ENCODE measurements around the gene BICD1.

The BICD1 gene

DNA sequence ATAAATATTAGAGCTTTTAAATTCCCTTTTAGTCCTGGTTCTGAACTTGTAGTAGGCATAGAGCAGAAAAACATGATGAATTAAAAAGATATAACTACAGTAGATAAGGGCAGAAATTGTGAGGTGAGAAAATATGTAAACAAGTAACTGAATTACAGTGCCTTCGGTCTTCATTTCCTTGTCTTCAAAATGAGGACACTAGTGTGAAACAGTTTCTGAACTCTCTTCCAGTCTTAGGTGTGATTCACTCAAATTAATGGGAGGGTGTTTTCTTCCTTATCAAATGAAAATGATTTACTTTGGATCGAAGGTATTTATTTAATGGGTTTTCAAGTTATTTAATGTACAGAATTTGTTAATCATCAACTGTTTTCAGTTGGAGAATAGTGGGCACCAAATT lies 294.2 kb downstream of the BICD1 start:
- DNase-seq (ENCODE audit: low spot score) (no peak), ATAC-seq (ENCODE audit: low read depth) (no peak)
- Histone ChIP-seq H3K36me3 (ENCODE audit: low read depth) (peaks cover 18% of the 10 kb centered on the region), H3K9me3 (ENCODE audit: severe bottlenecking) (no peaks in the 10 kb centered on the region), H3K27ac (ENCODE audit: poor library complexity, severe bottlenecking) (peak overlapping the region; percentile 88), H3K27me3 (ENCODE audit: insufficient read depth, poor library complexity, severe bottlenecking) (no peaks in the 10 kb centered on the region), H3K4me1 (ENCODE audit: insufficient read depth, poor library complexity, severe bottlenecking) (peaks cover 15% of the 10 kb centered on the region), H3K4me3 (ENCODE audit: severe bottlenecking) (peak overlapping the region; percentile 90)
- no peak for TF ChIP-seq CTCF (IDR thresholded peaks at IDR 0.05; ENCODE audit: poor library complexity, severe bottlenecking)

DNA sequence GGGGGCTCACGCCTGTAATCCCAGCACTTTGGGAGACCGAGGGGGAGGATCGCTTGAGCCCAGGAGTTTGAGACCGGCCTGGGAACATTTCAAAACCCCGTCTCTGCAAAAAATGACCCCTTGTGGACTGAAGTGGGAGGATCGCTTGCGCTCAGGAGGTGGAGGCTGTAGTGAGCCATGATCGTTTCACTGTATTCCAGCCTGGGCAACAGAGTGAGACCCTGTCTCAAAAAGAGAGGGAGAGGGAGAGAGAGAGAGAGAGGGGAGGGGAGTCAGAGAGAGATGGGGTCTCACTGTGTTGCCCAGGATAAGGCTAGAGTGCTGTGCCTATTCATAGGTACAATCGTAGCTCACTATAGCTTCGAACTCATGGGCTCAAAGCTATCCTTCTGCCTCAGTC lies 295.5 kb downstream of the BICD1 start:
- DNase-seq (ENCODE audit: low spot score) (no peak), ATAC-seq (ENCODE audit: low read depth) (no peak)
- H3K4me3 ChIP-seq (ENCODE audit: severe bottlenecking) = no peak overlapping the region
- no peaks in the 10 kb centered on the region for H3K9me3 ChIP-seq (ENCODE audit: severe bottlenecking)
- H3K27ac ChIP-seq (ENCODE audit: poor library complexity, severe bottlenecking) = no peak overlapping the region
- H3K4me1 ChIP-seq (ENCODE audit: insufficient read depth, poor library complexity, severe bottlenecking) = peaks cover 15% of the 10 kb centered on the region
- no peaks in the 10 kb centered on the region for H3K27me3 ChIP-seq (ENCODE audit: insufficient read depth, poor library complexity, severe bottlenecking)
- H3K36me3 ChIP-seq (ENCODE audit: low read depth) = peaks cover 19% of the 10 kb centered on the region
- TF ChIP-seq CTCF (IDR thresholded peaks at IDR 0.05; ENCODE audit: poor library complexity, severe bottlenecking) = peak; percentile 6

DNA sequence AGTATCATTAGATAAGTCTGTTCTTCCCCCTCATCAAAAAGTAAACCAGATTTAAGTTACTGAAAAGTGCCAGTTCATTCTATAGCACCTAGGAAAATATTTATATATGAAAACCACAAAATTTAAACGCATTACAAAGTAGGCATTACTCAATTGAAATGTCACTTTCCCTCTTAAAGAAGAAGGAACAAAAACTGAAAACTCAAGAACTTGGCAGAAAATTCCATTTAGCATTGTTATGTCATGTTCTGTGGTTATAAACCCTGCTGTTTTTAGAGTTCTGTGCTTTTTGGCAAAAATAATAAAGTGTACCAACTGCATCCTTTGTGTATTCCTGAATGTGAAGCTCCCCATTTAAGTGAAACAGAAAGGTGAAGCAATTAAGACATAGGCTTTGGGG lies 296.3 kb downstream of the BICD1 start:
- H3K4me1 ChIP-seq (ENCODE audit: insufficient read depth, poor library complexity, severe bottlenecking) = peaks cover 15% of the 10 kb centered on the region
- TF ChIP-seq CTCF (IDR thresholded peaks at IDR 0.05; ENCODE audit: poor library complexity, severe bottlenecking) = no peak
- no peaks in the 10 kb centered on the region for H3K27me3 ChIP-seq (ENCODE audit: insufficient read depth, poor library complexity, severe bottlenecking)
- no peak overlapping the region for H3K27ac ChIP-seq (ENCODE audit: poor library complexity, severe bottlenecking)
- H3K36me3 ChIP-seq (ENCODE audit: low read depth) = peaks cover 27% of the 10 kb centered on the region
- ATAC-seq (ENCODE audit: low read depth) (no peak), DNase-seq (ENCODE audit: low spot score) (no peak)
- no peak overlapping the region for H3K4me3 ChIP-seq (ENCODE audit: severe bottlenecking)
- H3K9me3 ChIP-seq (ENCODE audit: severe bottlenecking) = no peaks in the 10 kb centered on the region

- Histone ChIP-seq H3K4me1 (ENCODE audit: insufficient read depth, poor library complexity, severe bottlenecking) (peaks cover 5% of the 10 kb centered on the region), H3K9me3 (ENCODE audit: severe bottlenecking) (no peaks in the 10 kb centered on the region), H3K27ac (ENCODE audit: poor library complexity, severe bottlenecking) (no peak overlapping the region), H3K27me3 (ENCODE audit: insufficient read depth, poor library complexity, severe bottlenecking) (no peaks in the 10 kb centered on the region), H3K4me3 (ENCODE audit: severe bottlenecking) (no peak overlapping the region), H3K36me3 (ENCODE audit: low read depth) (peaks cover 39% of the 10 kb centered on the region)
- no peak for ATAC-seq (ENCODE audit: low read depth)
- TF ChIP-seq CTCF (IDR thresholded peaks at IDR 0.05; ENCODE audit: poor library complexity, severe bottlenecking) = no peak
- no peak for DNase-seq (ENCODE audit: low spot score)
These were observed 301.1 kb downstream of the BICD1 start for GRCh38 chr12:32407795-32408194.

DNA sequence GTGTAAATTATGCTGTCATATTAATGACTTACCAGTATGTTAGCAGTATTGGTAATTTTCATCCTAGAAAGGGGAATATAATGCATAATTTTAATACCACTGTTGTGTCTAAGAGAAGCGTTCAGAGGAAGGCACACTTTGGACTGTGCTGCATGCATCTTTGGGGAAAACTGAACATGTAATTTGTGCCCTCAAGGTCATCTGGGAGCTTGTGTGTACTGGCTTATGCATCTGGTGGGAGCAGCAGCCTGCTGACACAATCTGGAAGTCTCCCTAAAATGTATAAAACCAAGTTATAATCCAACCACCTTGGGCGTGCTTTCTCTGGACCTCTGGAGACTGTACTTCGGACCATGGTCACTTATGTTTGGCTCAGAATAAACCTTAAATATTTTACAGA lies 306.8 kb downstream of the BICD1 start:
- Histone ChIP-seq H3K4me1 (ENCODE audit: insufficient read depth, poor library complexity, severe bottlenecking) (no peaks in the 10 kb centered on the region), H3K4me3 (ENCODE audit: severe bottlenecking) (no peak overlapping the region), H3K27me3 (ENCODE audit: insufficient read depth, poor library complexity, severe bottlenecking) (no peaks in the 10 kb centered on the region), H3K9me3 (ENCODE audit: severe bottlenecking) (no peaks in the 10 kb centered on the region), H3K36me3 (ENCODE audit: low read depth) (peaks cover 30% of the 10 kb centered on the region), H3K27ac (ENCODE audit: poor library complexity, severe bottlenecking) (no peak overlapping the region)
- ATAC-seq (ENCODE audit: low read depth) = no peak
- no peak for DNase-seq (ENCODE audit: low spot score)
- TF ChIP-seq CTCF (IDR thresholded peaks at IDR 0.05; ENCODE audit: poor library complexity, severe bottlenecking) = no peak
